Amniotic epithelial cell (primary cell): Measurements from ENCODE around the gene SLC38A11.
"Not testable (repeated sequence)": the region's sequence is repeated elsewhere in the genome, so short reads cannot be mapped to it uniquely, and the experiment has no call there.

Source experiments
- DNase-seq: peaks from one replicate; pipeline ENCODE4 v3.0.0-alpha.2; 2010; ENCODE audit warnings: low read depth

The SLC38A11 gene

GRCh38 chr2:164954954-164955701, at the start of gene SLC38A11:
Gene SLC38A11, minus strand, starts transcription at chr2:164955525. Its CDS starts 278 bp downstream, at chr2:164955247.
- peak; percentile 33 for DNase-seq

GRCh38 chr2:165003443-165004130, 48.3 kb upstream of the SLC38A11 start:
- DNase-seq = no peak

GRCh38 chr2:165002638-165003037, 47.3 kb upstream of the SLC38A11 start:
- no peak for DNase-seq

GRCh38 chr2:164994664-164995299, 39.5 kb upstream of the SLC38A11 start:
- not testable (repeated sequence) for DNase-seq

- no peak for DNase-seq
Observed at GRCh38 chr2:164993287-164994016, 38.1 kb upstream of the SLC38A11 start.

- DNase-seq = peak; percentile 81
Observed at GRCh38 chr2:164992818-164993217, 37.5 kb upstream of the SLC38A11 start.

- not testable (repeated sequence) for DNase-seq
Observed at GRCh38 chr2:164992093-164992454, 36.7 kb upstream of the SLC38A11 start.

GRCh38 chr2:164991361-164992092, 36.2 kb upstream of the SLC38A11 start:
- peak; percentile 49 for DNase-seq

GRCh38 chr2:164990953-164991352, 35.6 kb upstream of the SLC38A11 start:
- DNase-seq = peak; percentile 59

- not testable (repeated sequence) for DNase-seq
Observed at GRCh38 chr2:164988805-164989204, 33.5 kb upstream of the SLC38A11 start.

GRCh38 chr2:164986027-164986426, 30.7 kb upstream of the SLC38A11 start:
- not testable (repeated sequence) for DNase-seq

GRCh38 chr2:164984428-164984827, 29.1 kb upstream of the SLC38A11 start:
- DNase-seq = no peak

- DNase-seq = peak; percentile 64
Observed at GRCh38 chr2:164981217-164981990, 26.1 kb upstream of the SLC38A11 start.

GRCh38 chr2:164980688-164981087, 25.4 kb upstream of the SLC38A11 start:
- DNase-seq = not testable (repeated sequence)

GRCh38 chr2:164979113-164979512, 23.8 kb upstream of the SLC38A11 start:
- DNase-seq = no peak

GRCh38 chr2:164976875-164977470, 21.6 kb upstream of the SLC38A11 start:
- DNase-seq = not testable (repeated sequence)

- DNase-seq = peak; percentile 49
Observed at GRCh38 chr2:164976301-164976700, 21.0 kb upstream of the SLC38A11 start.

GRCh38 chr2:164975891-164976290, 20.6 kb upstream of the SLC38A11 start:
- no peak for DNase-seq

- DNase-seq = no peak
Observed at GRCh38 chr2:164974221-164974620, 18.9 kb upstream of the SLC38A11 start.

GRCh38 chr2:164972216-164972615, 16.9 kb upstream of the SLC38A11 start:
- peak; percentile 82 for DNase-seq
